Left lung (tissue), 10 donors: ENCODE data around the gene SLC7A6OS. TPM values are rescaled to one million over a fixed set of nuclear protein-coding genes. Genes with fewer than 3 reads are reported as not detected.

Experiments used
- ATAC-seq: fragments of 200-7000 bp; cut with Tn5 transposase; one replicate; pipeline ENCODE4 v1.9.1; 2020; ENCODE audit warnings: moderate library complexity
- DNase-seq, 4 donors: peaks; one replicate each; pipeline ENCODE4 v3.0.0-alpha.2; 2013 to 2020
- H3K27ac ChIP-seq, 2 donors: fragments of 200-600 bp; sonication (generic) in 1 of 2; one replicate each; pipeline versions ENCODE4 v1.5.0 to v1.8.0; 2020 to 2021
- H3K27me3 ChIP-seq, 2 donors: fragments of 200-600 bp; sonication (generic) in 1 of 2; one replicate each; pipeline versions ENCODE4 v1.5.0 to v1.8.0; 2020 to 2021
- H3K36me3 ChIP-seq, 2 donors: fragments of 200-600 bp; sonication (generic) in 1 of 2; one replicate each; pipeline versions ENCODE4 v1.5.0 to v1.8.0; 2020 to 2021
- H3K4me1 ChIP-seq, 2 donors: fragments of 200-600 bp; one replicate each; pipeline ENCODE4 v1.8.0; 2021
- H3K4me3 ChIP-seq, 2 donors: fragments of 200-600 bp; sonication (generic) in 1 of 2; one replicate each; pipeline versions ENCODE4 v1.5.0 to v1.8.0; 2020 to 2021; ENCODE audit warnings: mild to moderate bottlenecking in 1 of 2
- H3K9me3 ChIP-seq, 2 donors: fragments of 200-600 bp; sonication (generic) in 1 of 2; one replicate each; pipeline versions ENCODE4 v1.5.0 to v1.8.0; 2020 to 2021
- CTCF ChIP-seq, 2 donors: fragments of 200-600 bp; sonication (generic) in 1 of 2; IDR thresholded peaks; one replicate each; pipeline versions ENCODE4 v1.5.0 to v1.8.0; 2021; ENCODE audit warnings: antibody characterized with exemption in 2 of 2
- intact Hi-C, 2 donors: fragments of 100-400 bp; cut with DNase I; formaldehyde crosslinking; loops; one replicate each; pipeline versions ENCODE4 v1.11.2 to v1.14.2; 2022
- polyA plus RNA-seq, 6 donors: library from polyadenylated mRNA; unstranded; fragments of 120-200 nt; gene quantifications; one replicate each; pipeline ENCODE4 v1.2.1, GENCODE V29; 2013; ENCODE audit not compliant: insufficient read length in 6 of 6
- total RNA-seq, 2 donors: library from RNA; stranded (reverse); fragmentation: NEBNext Ultra II Directional; extraction: Animal tissue kit (Norgen Biotek cat#: 25700); gene quantifications; one replicate each; pipeline ENCODE4 v1.2.1, GENCODE V29; 2021
- donor health status: DM: no; HTN: yes; CAD: no.
- donor health status: DM: no; HTN: no; CAD: no.

The SLC7A6OS gene
- total and polyA plus RNA-seq, 8 donors: 11.7 to 24.4 (median 21.9) TPM

GRCh38 chr16:68344252-68344651, 33.5 kb upstream of the SLC7A6OS start:
- no peaks in the 10 kb centered on the region for H3K4me1 ChIP-seq
- intact Hi-C loops: no loop called here
- no peak overlapping the region for H3K4me3 ChIP-seq
- no peak for TF ChIP-seq CTCF (IDR thresholded peaks at IDR 0.05)
- no peaks in the 10 kb centered on the region for H3K27me3 ChIP-seq
- peaks cover 0 to 92% of the 10 kb centered on the region in 2 donors for H3K36me3 ChIP-seq
- DNase-seq (no peak), ATAC-seq (no peak)
- no peak overlapping the region for H3K27ac ChIP-seq
- no peaks in the 10 kb centered on the region for H3K9me3 ChIP-seq

DNA sequence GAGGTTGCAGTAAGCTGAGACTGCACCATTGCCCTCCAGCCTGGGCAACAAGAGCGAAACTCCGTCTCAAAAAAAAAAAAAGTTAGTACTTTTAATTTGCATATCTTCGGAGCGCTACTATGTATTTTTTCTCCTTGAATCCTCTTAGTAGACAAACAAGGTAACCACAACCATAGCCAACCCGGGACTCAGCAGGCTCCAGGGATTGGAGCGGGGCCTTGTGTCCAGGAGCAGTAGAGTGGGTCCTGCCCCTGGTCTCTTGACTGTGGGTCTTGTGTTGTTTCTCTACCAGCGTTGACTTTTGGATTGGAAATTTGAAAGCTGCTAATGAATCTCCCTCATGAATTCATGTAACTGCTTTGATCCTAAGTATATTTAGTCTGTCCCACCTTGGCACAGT, 32.4 kb upstream of the SLC7A6OS start:
- Histone ChIP-seq H3K4me1 (no peaks in the 10 kb centered on the region), H3K27me3 (no peaks in the 10 kb centered on the region), H3K36me3 (peaks cover 0 to 92% of the 10 kb centered on the region in 2 donors), H3K27ac (no peak overlapping the region), H3K4me3 (no peak overlapping the region), H3K9me3 (no peaks in the 10 kb centered on the region)
- no peak for TF ChIP-seq CTCF (IDR thresholded peaks at IDR 0.05)
- ATAC-seq (no peak), DNase-seq (no peak)
- intact Hi-C loops: no loop called here

DNA sequence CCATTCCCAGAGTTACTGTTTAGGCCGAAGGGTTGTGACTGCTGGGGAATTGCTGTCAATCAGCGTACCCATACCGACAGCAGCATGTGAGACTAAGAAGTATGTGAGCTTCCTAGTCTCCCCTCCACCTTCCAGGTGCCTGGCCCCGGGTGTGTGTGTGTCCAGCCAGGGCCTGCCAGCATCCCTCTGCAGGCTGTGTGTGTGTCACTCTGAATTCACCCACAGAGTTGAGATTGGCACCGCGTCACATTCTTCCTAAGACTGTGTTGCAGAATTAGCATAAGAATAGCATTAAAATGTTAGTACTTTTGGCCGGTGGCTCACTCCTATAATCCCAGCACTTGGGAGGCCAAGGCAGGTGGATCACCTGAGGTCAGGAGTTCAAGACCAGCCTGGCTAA, 31.9 kb upstream of the SLC7A6OS start:
- TF ChIP-seq CTCF (IDR thresholded peaks at IDR 0.05): no peak
- intact Hi-C loops: no loop called here
- Histone ChIP-seq H3K4me3 (no peak overlapping the region), H3K27me3 (no peaks in the 10 kb centered on the region), H3K9me3 (no peaks in the 10 kb centered on the region), H3K36me3 (peaks cover 0 to 92% of the 10 kb centered on the region in 2 donors), H3K27ac (no peak overlapping the region), H3K4me1 (no peaks in the 10 kb centered on the region)
- DNase-seq (no peak), ATAC-seq (no peak)

- Histone ChIP-seq H3K36me3 (peaks cover 0 to 81% of the 10 kb centered on the region in 2 donors), H3K4me3 (no peak overlapping the region), H3K27ac (no peak overlapping the region), H3K9me3 (no peaks in the 10 kb centered on the region), H3K27me3 (no peaks in the 10 kb centered on the region), H3K4me1 (peaks cover 0 to under 1% of the 10 kb centered on the region in 2 donors)
- no peak for TF ChIP-seq CTCF (IDR thresholded peaks at IDR 0.05)
- intact Hi-C loops: no loop called here
- ATAC-seq (no peak), DNase-seq (no peak)
Measured at GRCh38 chr16:68339214-68339613, 28.5 kb upstream of the SLC7A6OS start.

DNA sequence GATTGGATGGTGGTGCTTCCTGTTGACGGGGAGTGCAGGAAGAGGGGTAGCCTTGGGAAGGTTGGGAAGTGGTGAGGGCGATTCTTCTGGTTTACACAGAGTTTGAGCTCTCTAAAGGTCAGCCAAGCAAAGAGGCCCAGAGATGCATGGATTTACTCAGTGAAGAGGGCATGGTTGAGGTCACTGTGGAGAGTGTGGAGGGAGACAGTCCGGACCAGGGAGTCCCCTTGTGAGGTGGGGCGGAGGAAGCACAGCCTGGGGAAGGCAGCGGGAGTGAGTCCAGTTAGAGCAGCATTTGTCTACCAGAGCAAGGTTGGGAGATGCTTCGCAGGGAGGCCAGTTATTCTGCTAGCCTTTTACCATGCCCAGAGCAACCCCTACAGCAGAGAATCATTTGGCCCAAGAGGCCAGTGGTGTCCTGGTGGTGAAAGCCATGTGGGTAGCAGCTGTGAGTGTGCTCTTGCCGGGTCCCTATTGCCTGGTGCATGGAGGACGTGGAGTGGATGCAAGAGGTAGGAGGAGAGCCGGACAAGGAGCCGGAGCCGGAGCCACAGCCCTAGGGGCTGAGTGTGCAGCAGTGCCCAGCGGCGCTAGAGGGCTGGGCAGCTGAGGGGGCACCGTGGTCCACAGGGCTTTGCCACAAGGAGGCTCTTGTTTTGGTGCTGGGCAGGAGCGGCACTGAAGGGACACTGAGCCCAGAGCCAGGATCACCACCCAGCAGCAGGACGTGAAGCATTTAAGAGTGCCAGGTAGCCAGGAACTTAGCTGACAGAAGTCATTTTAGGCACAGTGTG, 27.8 kb upstream of the SLC7A6OS start:
- Histone ChIP-seq H3K9me3 (no peaks in the 10 kb centered on the region), H3K27me3 (no peaks in the 10 kb centered on the region), H3K4me3 (no peak overlapping the region), H3K4me1 (peaks cover 0 to 8% of the 10 kb centered on the region in 2 donors), H3K27ac (no peak overlapping the region), H3K36me3 (peaks cover 0 to 74% of the 10 kb centered on the region in 2 donors)
- intact Hi-C loops: no loop called here
- ATAC-seq: no peak
- TF ChIP-seq CTCF (IDR thresholded peaks at IDR 0.05): no peak
- DNase-seq: no peak
